ENCODE results near the gene SPINK5. TPM values are rescaled to one million over a fixed set of nuclear protein-coding genes. Genes with fewer than 3 reads are reported as not detected.
A peak's percentile ranks its signal among the peaks of the same experiment; 100 is the strongest.

The SPINK5 gene
- total RNA-seq, 1 experiment from 2014 or later = 6.0 TPM

- WGBS (ENCODE audit: extremely low coverage, insufficient read length, low lambda C conversion rate) = no CpG with 5 or more reads among the region's 3 CpGs
- Histone ChIP-seq H3K14ac (ENCODE audit: insufficient read depth, low read length) (no peak overlapping the region), H4K91ac (ENCODE audit: insufficient read length, low read depth, low read length) (no peak overlapping the region), H4K8ac (replicated peaks; ENCODE audit: insufficient read length, low read depth, low read length) (no peak overlapping the region), H3K23ac (ENCODE audit: insufficient read length, low read depth, low read length) (no peak overlapping the region), H4K5ac (ENCODE audit: insufficient read length, low read depth, low read length) (no peak overlapping the region), H3K9me3 (ENCODE audit: control insufficient read depth, low read depth, low read length) (no peaks in the 10 kb centered on the region), H3K4ac (ENCODE audit: low read depth, low read length) (no peak overlapping the region), H3K56ac (ENCODE audit: insufficient read length, low read depth, low read length) (no peak overlapping the region), H2AFZ (ENCODE audit: low read length) (no peak overlapping the region), H3K4me2 (ENCODE audit: insufficient read depth, insufficient read length, low read length) (no peak overlapping the region), H3K79me1 (ENCODE audit: insufficient read depth, low read depth, low read length, poor library complexity, severe bottlenecking) (no peaks in the 10 kb centered on the region), H2AK5ac (ENCODE audit: insufficient read length, low read length) (no peak overlapping the region), H2BK15ac (ENCODE audit: low read depth, low read length) (no peak overlapping the region), H2BK20ac (ENCODE audit: low read depth, low read length, poor library complexity, severe bottlenecking) (no peak overlapping the region), H2BK5ac (ENCODE audit: insufficient read length, low read length) (no peak overlapping the region), H3T11ph (ENCODE audit: low read length) (no peak overlapping the region), H3K79me2 (ENCODE audit: insufficient read depth, low read length) (no peaks in the 10 kb centered on the region), H3K23me2 (ENCODE audit: insufficient read length, low read depth, low read length, poor library complexity, severe bottlenecking) (no peaks in the 10 kb centered on the region), H3K18ac (ENCODE audit: insufficient read length, low read depth, low read length) (no peak overlapping the region), H4K20me1 (ENCODE audit: control insufficient read depth, insufficient read depth, insufficient read length) (no peaks in the 10 kb centered on the region), H3K27ac (ENCODE audit: insufficient read length, low read depth, low read length) (no peak overlapping the region), H3K9ac (ENCODE audit: extremely low read depth, insufficient read length, low read length) (no peak overlapping the region), H3K4me1 (ENCODE audit: insufficient read depth, low read length) (no peaks in the 10 kb centered on the region), H3K27me3 (ENCODE audit: insufficient read depth, low read length) (no peaks in the 10 kb centered on the region), H2BK12ac (ENCODE audit: insufficient read length, low read depth, low read length) (no peak overlapping the region), H2BK120ac (ENCODE audit: low read depth, low read length, poor library complexity, severe bottlenecking) (no peak overlapping the region)
- TF ChIP-seq CTCF (conservative IDR thresholded peaks at IDR 0.05) = peak; percentile 41; the same call in 2 of the 3 replicates
- Mint-ChIP-seq H3K36me3 (ENCODE audit: insufficient read depth in 1 of 3, low read depth in 3 of 3) (peaks cover 0 to 29% (median 0%) of the 10 kb centered on the region in 3 experiments; a peak in 2 of 7 replicates), H3K27ac (no peak overlapping the region), H3K27me3 (ENCODE audit: low read depth) (no peaks in the 10 kb centered on the region), H3K4me3 (no peak overlapping the region), H3K9me3 (no peaks in the 10 kb centered on the region), H3K4me1 (no peaks in the 10 kb centered on the region)
- DNase-seq = no peak
Measured at GRCh38 chr5:148125641-148126040, 61.9 kb downstream of the SPINK5 start.

Measured in H9 (cell line).